ENCODE results near the gene COP1. TPM values are rescaled to one million over a fixed set of nuclear protein-coding genes. Genes with fewer than 3 reads are reported as not detected.
"Not testable (repeated sequence)": the region's sequence is repeated elsewhere in the genome, so short reads cannot be mapped to it uniquely, and the experiment has no call there.

Gene COP1
- total RNA-seq, 1 donor from 2014 or later: 70.0 TPM

GRCh38 chr1:176029609-176030008 is 177.5 kb downstream of the COP1 start:
- FAIRE-seq: no peak
- no peaks in the 10 kb centered on the region for H3K27me3 ChIP-seq (ENCODE audit: control insufficient read depth, insufficient read depth, low read length)
- no peak for TF ChIP-seq CTCF (IDR thresholded peaks at IDR 0.05; ENCODE audit: insufficient read depth, low read length, severe bottlenecking)

GRCh38 chr1:176029155-176029554 is 177.9 kb downstream of the COP1 start:
- no peak for DNase-seq (ENCODE audit: low read depth)
- no peak for FAIRE-seq
- Histone ChIP-seq H3K36me3 (ENCODE audit: control insufficient read depth, insufficient read depth, low read length) (no peaks in the 10 kb centered on the region), H3K27me3 (ENCODE audit: control insufficient read depth, insufficient read depth, low read length) (no peaks in the 10 kb centered on the region), H3K4me3 (ENCODE audit: low read depth, low read length) (no peak overlapping the region)
- no peak for TF ChIP-seq CTCF (IDR thresholded peaks at IDR 0.05; ENCODE audit: insufficient read depth, low read length, severe bottlenecking)

More at GRCh38 chr1:176029609-176030008, 177.5 kb downstream of the COP1 start:
- Histone ChIP-seq H3K4me3 (ENCODE audit: low read depth, low read length) (no peak overlapping the region), H3K36me3 (ENCODE audit: control insufficient read depth, insufficient read depth, low read length) (no peaks in the 10 kb centered on the region)
- DNase-seq (ENCODE audit: low read depth): no peak

- not testable (repeated sequence) for DNase-seq (ENCODE audit: low read depth); H3K36me3 ChIP-seq (ENCODE audit: control insufficient read depth, insufficient read depth, low read length); H3K27me3 ChIP-seq (ENCODE audit: control insufficient read depth, insufficient read depth, low read length); H3K4me3 ChIP-seq (ENCODE audit: low read depth, low read length); FAIRE-seq
These were observed 179.2 kb downstream of the COP1 start for GRCh38 chr1:176027934-176028333.

GRCh38 chr1:176022574-176022973 is 184.5 kb downstream of the COP1 start:
- no peak for TF ChIP-seq CTCF (IDR thresholded peaks at IDR 0.05; ENCODE audit: insufficient read depth, low read length, severe bottlenecking)
- DNase-seq (ENCODE audit: low read depth) (no peak), FAIRE-seq (no peak)
- Histone ChIP-seq H3K27me3 (ENCODE audit: control insufficient read depth, insufficient read depth, low read length) (no peaks in the 10 kb centered on the region), H3K36me3 (ENCODE audit: control insufficient read depth, insufficient read depth, low read length) (no peaks in the 10 kb centered on the region), H3K4me3 (ENCODE audit: low read depth, low read length) (no peak overlapping the region)

- TF ChIP-seq CTCF (IDR thresholded peaks at IDR 0.05; ENCODE audit: insufficient read depth, low read length, severe bottlenecking): no peak
- FAIRE-seq: no peak
- DNase-seq (ENCODE audit: low read depth): no peak
- Histone ChIP-seq H3K27me3 (ENCODE audit: control insufficient read depth, insufficient read depth, low read length) (no peaks in the 10 kb centered on the region), H3K36me3 (ENCODE audit: control insufficient read depth, insufficient read depth, low read length) (no peaks in the 10 kb centered on the region), H3K4me3 (ENCODE audit: low read depth, low read length) (no peak overlapping the region)
These were observed 189.4 kb downstream of the COP1 start for GRCh38 chr1:176017722-176018121.

GRCh38 chr1:176009951-176010350 is 197.1 kb downstream of the COP1 start:
- Histone ChIP-seq H3K27me3 (ENCODE audit: control insufficient read depth, insufficient read depth, low read length) (no peaks in the 10 kb centered on the region), H3K36me3 (ENCODE audit: control insufficient read depth, insufficient read depth, low read length) (peaks cover 1% of the 10 kb centered on the region), H3K4me3 (ENCODE audit: low read depth, low read length) (no peak overlapping the region)
- no peak for TF ChIP-seq CTCF (IDR thresholded peaks at IDR 0.05; ENCODE audit: insufficient read depth, low read length, severe bottlenecking)
- FAIRE-seq: no peak
- DNase-seq (ENCODE audit: low read depth): no peak

- H3K4me3 ChIP-seq (ENCODE audit: low read depth, low read length); H3K36me3 ChIP-seq (ENCODE audit: control insufficient read depth, insufficient read depth, low read length); DNase-seq (ENCODE audit: low read depth); FAIRE-seq; H3K27me3 ChIP-seq (ENCODE audit: control insufficient read depth, insufficient read depth, low read length): not testable (repeated sequence)
These were observed 199.2 kb downstream of the COP1 start for GRCh38 chr1:176007756-176008389.

GRCh38 chr1:175994660-175995059 is 212.4 kb downstream of the COP1 start:
- not testable (repeated sequence) for FAIRE-seq; H3K4me3 ChIP-seq (ENCODE audit: low read depth, low read length); DNase-seq (ENCODE audit: low read depth); H3K27me3 ChIP-seq (ENCODE audit: control insufficient read depth, insufficient read depth, low read length); H3K36me3 ChIP-seq (ENCODE audit: control insufficient read depth, insufficient read depth, low read length)

- H3K4me3 ChIP-seq (ENCODE audit: low read depth, low read length); FAIRE-seq; H3K27me3 ChIP-seq (ENCODE audit: control insufficient read depth, insufficient read depth, low read length); DNase-seq (ENCODE audit: low read depth); H3K36me3 ChIP-seq (ENCODE audit: control insufficient read depth, insufficient read depth, low read length): not testable (repeated sequence)
These were observed 214.3 kb downstream of the COP1 start for GRCh38 chr1:175992825-175993224.

GRCh38 chr1:175992202-175992601 is 214.9 kb downstream of the COP1 start:
- H3K36me3 ChIP-seq (ENCODE audit: control insufficient read depth, insufficient read depth, low read length); FAIRE-seq; H3K27me3 ChIP-seq (ENCODE audit: control insufficient read depth, insufficient read depth, low read length); DNase-seq (ENCODE audit: low read depth); H3K4me3 ChIP-seq (ENCODE audit: low read depth, low read length): not testable (repeated sequence)
